HG03039 (cell line): Measurements from ENCODE around the gene PAQR8.

Experiments used
- ATAC-seq: cut with Tn5 transposase; IDR thresholded peaks from one replicate; pipeline ENCODE4 v1.9.1; 2021; ENCODE audit warnings: mild to moderate bottlenecking, moderate library complexity; ENCODE audit not compliant: unreplicated experiment

Gene PAQR8

DNA sequence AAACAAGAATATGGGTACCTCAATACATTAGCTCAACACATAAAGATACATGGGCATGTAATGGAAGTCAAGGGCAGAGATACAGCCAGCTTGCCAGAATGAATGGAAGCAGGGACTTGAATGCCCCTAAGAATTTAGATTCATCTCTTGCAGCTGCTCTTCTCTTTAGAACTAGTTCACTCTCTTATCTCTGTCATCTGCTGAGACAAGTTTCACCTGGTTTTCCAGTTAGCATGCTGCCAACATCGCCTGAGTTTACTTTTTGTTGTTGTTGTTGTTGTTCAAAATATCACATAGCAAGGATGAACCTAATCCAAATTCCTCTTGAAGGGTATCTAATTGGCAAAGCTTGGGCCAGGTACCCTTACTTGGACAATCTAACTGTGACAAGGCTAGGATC is 14.1 kb upstream of the PAQR8 start:
- ATAC-seq, result no peak

DNA sequence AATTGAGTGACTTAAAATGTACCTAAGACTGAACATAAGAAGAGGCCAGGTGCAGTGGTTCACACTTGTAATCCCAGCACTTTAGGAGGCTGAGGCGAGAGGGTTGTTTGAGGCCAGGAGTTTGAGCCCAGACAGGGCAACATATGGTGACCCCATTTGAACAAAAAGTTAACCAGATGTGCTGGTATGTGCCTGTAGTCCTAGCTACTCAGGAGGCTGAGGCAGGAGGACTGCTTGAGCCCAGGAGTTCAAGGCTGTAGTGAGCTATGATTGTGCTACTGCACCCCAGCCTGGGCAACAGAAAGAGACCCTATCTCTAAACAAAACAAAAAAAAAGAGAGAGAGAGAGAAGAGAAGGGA is 10.1 kb upstream of the PAQR8 start:
- ATAC-seq, result no peak

DNA sequence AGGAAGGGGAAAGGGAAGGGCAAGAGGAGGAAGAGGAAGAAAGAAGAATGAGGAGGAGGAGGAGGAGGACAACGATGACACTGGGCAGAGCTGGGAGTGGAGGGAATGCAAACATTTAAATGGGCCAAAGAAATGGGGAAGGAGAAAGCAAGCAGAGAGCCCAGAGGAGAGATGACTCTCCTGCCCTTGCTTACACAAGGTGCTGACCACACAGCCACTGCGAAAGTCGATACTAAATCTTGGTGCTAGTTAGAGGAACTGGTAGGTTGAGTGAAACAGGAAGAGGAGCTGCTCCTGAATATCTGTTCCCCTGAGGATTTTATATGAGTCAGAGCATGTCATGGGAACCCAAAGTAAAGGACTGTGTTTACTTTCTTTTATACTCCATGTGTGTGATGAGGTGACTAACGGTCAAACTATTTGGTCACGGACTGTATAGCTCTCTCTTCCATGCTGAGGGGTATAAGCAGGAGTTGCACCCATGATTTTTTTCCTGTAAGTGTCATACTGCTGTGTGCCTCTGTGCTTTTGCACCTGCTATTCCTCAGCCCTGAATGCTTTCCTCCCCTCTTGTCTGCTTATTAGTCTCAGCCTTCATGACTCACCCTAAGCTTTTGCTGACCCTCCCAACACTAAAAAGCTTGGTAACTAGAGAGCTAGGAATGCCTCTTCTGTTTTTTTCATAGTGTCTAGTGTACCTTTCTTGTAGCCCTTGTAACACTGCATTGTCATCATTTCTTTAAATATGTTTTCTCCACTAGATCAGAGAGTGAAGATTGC is 9.5 kb upstream of the PAQR8 start:
- peak; percentile 93 for ATAC-seq

DNA sequence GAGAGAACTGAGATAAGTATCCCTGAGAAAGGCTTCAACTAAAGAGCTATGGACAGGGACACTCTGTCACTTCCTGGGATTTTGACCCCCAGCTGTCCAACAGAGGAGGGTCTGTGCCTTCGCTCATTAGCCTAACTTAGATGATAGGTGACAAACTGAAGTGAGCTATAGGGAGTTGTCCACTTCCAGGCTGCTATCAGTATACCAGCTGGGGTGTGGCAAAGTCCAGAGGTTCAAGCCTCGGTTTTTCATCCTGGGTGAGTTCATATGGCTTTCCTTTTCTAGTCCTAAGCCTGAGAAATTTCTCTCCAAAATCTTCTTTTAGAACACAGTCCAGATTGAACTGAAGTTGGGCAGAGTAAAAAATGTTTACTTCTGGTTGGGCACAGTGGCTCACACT is 5.9 kb upstream of the PAQR8 start:
- no peak for ATAC-seq

DNA sequence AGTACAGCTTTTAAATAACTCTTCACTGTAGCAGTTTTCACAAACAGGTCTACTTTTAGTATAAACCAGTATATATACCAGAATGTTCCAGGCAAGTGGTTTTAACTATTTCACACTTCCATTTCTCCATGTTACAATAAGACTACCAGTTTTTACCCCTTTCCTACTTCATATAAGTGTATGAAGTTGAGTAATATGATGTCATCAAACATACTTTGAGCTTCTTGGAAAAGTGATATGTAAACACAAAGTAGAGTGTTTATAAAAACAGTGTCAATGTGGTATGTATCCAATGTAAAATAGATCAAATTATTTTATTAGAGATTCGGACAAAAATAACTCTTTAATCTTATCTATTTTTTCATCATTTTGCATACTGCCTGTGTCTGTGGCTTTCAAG is 2.5 kb upstream of the PAQR8 start:
- no peak for ATAC-seq

DNA sequence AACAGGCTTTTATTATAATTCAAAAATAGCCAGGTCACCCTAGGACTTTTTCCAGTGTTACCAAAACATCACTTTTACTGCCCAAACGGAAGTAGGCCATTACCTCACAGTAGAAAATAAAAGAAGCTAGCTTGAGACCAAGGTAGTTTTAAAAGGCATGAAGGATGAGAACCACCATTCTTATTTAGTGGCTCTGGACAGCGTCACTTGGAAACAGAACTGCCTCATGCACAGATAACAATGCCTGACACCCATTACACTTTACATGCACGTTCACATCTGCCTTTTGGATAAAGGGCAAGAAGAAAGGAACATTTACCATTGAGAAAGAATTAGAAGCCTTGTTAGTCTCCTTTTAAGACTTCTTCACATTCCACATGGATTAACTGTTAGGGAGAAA is 1.9 kb upstream of the PAQR8 start:
- no peak for ATAC-seq

DNA sequence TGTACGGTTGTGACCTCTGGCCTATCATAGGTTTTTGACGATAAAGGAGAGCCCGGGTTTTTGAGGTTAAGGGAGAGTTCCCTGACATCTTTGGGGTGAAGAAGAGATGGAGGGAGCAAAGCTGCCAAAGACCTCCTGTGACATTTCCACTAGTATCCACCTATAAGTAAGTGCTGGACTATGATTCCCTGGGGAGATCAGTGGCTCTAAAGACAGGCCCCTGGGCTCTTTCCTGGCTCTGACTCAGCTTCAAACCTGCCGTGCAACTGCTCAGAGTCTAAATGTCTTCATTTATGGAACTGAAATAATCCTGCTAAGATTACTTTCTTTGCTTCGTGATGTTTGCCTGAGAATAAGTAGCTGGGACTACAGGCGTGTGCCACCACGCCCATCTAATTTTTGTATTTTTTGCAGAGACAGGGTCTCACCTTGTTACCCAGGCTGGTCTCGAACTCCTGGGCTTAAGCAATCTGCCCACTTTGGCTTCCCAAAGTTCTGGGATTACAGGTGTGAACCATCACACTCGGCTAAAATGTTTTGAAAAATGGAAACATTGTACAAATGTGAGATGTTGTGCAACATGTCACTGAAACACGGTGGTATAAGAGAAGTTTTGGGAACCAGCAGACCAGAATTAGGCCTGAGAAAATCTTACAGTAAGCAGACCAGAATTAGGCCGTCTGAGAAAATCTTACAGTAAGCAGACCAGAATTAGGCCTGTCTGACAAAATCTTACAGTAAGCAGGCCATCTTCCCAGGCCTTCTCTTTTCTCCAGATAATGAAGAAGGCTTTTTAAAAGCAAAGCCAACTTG is 1.1 kb upstream of the PAQR8 start:
- ATAC-seq, result no peak

DNA sequence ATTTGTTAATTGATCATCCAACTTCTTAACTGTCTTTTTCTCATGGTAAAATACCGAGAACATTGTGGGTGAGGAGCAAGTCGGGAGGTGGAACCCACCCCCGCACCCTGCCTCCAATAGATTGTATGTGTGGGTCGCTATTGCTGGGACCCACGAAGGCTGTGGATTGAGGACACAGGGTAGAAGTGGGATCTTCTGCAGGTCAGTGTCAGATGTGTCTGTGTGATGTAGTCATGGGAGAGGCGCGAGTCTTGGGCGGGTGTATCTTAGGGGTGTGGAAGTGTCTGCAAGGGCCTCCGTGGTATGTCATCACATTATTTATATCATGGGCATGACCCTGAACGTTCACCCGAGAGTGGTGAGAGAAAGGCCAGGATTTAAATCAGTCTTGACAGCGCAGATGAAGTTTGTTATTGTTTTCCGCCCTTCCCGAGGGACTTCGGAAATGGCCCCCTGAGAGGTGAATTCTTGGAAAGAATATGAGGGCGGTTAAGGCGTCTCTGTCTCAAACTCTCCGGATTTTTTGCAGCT is 472 bp upstream of the PAQR8 start:
- no peak for ATAC-seq

DNA sequence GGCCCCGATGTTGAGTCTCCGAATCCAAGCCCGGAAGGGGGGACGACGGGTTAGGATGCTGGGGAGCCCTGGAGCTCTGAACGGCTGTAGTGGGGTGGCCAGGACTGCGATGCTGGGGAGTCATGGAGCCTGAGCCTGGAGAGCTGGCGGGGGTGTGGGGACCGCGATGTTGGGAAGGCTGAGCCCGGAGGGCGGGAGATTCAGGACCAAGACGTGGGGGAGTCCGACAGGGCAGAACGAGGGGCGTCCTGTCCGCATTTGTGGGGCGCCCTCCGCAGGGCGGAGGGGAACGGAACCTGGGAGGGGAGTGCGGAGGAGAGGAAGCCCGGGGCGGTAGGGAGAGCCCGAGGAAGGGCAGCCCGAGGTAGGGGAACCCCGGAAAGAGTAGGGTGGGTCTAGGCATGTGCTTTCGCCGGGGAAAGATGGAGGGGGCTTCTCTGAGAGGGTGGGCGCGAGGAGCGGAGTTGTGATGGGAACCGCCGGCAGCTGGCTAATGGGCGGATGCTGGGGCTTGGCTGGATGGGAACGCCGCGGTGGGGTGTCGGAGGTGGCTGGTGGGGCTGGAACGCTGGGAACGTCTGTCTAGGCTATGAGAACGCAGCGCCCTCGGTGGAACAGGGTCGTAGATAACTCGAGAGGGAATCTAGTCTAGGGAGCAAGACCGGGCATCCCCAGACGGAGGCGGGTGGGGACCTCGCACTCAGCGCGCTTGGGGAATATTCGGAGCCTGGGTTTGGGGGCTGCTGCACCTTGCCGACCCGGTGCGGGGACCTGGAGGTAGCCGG is 684 bp downstream of the PAQR8 start:
- ATAC-seq, result peak; percentile 31

DNA sequence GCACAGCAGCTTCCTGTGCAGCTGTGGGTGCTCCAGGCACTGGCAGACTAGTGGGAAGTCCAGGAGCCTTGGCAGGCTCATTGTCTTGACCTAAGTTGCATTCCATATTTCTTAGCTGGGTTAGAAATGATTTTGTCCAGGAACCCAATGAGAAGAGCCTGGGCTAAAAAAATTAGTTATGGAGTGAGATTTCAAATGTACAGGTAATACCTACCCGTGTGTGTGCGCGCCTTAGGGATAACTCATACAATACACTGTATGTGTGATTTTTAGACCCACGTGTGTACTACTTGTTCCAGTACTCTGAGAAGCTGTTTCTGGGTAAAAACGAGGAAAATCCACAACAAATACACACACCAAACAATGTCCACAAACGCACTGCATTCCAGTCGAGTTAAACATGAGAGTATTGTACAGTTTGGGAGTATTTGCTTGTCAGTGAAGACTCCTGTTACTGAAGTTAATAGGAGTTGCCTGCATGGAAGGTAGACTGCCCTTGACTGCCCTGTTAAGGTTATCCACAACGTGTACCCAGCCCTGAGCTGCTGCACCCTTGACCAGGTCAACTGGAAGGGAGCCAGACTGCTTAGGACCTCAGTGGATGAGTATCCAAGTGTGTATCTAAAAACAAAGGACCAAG is 1.4 kb downstream of the PAQR8 start:
- ATAC-seq, result no peak

DNA sequence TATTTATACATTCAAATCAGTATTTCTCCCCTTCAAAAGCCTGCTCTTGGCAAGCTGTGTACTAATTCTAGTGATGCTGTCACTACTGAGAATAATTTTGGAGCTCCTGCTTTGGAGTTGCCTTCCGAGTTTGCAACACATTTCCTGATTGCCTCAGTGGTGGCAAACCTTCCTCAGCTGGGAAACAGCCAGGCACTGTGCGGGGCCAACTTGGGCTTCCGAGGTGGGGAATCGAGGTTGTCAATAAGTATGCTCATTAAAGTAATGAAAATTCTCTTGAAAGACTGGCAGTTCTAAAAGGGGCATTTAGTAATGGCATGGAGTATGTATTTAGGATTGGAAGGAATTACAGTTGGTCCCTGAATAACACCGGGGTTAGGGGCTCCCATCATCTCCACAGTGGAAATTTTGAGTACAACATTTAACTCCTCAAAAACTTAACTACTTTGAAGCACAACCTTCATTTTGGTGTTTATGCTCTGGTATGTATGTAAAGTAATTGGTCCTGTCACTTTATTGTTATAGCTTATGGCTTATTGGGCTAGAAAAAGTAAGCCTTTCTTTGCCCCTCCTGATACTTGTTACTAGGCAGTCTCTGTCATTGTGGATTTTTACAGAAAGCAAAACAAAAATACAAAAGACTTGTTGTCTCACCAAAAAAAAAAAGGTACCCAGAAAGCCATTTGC is 2.7 kb downstream of the PAQR8 start:
- no peak for ATAC-seq

DNA sequence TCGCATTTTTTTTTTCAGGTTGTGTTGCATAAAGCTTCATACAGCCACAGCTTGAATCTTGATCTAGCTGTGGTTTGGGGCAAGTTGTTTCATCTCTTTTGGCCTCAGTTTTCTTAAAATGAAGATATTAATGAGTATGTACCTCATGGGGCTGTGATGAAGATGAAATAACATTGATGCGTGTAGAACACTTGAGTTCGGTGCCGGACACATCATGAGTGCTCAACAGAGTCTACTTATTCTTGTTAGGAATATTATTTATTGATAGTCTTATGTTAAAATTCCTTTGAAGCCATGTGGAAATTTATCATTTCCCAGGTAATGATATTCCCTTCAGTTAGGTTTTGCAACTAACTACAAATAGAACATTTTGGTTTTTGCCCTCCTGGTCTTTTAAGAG is 3.4 kb downstream of the PAQR8 start:
- no peak for ATAC-seq

DNA sequence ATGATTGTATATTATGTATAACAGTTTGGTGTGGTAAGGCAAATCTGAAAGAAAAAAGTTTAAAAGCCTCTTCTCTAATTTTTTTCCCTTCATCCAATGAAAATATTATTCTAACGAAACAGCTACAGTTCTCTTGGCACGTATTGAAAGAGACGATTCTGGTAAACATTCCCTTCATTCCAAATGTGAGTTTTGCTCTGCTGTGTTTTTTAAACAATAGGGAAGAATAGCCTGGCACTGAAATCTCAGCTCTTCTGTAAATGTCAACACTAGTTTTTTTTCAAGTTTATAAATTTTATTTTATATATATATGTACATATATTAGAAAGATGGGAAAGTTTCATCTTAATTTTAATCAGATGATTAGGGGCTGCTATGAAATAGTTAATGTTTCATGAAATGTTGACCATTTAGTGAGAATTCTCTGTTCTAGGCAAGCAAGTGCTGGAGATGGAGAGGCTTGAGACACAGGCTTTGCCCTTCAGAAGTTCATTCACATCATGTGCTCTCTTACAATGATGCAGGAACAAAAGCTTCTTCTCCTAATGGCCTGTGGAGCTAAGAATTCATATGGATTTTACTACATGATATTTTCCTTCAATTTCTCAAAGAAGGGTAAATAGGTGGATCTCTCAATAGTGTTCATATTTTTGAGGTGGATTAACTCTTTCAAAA is 4.1 kb downstream of the PAQR8 start:
- no peak for ATAC-seq

DNA sequence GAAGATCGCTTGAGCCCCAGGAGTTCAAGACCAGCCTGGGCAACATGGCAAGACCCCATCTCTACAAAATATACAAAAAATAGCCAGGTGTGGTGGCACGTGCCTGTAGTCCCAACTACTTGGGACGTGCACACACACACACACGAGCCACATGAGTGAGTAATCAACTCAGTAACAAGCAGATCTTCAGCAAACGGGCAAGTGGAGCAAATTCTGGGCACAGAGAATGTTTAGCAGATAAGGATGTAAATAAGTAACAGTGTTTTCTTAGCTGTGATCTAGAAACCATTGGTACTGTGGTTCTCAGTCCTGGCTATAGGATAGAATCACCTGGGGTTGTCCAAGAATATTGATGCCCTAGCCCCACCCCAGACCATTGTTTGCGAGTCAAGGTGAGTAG is 6.1 kb downstream of the PAQR8 start:
- no peak for ATAC-seq

DNA sequence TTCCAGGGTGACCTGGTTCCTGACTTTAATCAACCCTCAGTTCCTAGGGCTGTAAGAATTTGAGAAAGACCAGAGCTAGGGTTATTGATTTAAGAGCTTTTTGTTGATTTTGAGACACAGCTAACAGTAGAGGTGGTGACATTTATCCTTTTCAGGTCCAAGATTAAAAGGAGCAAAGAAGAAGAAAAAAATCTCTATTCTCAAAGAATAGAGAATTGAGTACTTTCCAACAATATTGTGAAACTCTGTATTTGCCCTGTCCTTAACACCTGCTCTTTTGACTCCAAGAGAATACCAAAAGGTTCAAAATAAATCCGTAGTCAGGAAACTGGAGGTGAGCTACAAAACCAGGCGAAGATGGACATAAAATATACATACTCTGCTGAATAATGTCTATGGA is 7.3 kb downstream of the PAQR8 start:
- ATAC-seq, result no peak

DNA sequence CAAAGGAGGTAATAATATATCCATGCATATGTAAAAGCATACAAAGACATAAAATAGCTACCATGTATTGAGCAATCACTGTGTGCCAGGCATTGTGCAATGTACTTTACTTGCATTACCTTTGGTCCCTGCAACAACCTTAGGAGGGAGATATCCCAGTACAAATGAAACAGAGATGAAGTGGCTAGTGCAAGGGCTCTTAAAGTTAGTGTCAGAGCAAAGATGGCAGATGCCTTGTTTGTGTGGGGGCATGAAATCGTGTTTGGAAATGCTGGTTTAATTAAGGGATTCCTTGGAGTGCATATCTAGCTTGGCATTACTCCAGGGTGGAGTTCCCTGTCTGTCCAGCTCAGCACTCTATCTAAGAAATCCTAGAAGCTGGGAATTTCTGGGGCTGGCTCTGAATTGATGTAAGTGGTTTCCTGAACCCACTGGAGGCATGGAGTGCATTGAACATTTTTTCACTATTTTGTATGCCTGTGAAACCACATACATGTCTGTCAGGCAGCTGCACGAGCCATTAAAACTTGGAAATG is 9.8 kb downstream of the PAQR8 start:
- ATAC-seq, result no peak

DNA sequence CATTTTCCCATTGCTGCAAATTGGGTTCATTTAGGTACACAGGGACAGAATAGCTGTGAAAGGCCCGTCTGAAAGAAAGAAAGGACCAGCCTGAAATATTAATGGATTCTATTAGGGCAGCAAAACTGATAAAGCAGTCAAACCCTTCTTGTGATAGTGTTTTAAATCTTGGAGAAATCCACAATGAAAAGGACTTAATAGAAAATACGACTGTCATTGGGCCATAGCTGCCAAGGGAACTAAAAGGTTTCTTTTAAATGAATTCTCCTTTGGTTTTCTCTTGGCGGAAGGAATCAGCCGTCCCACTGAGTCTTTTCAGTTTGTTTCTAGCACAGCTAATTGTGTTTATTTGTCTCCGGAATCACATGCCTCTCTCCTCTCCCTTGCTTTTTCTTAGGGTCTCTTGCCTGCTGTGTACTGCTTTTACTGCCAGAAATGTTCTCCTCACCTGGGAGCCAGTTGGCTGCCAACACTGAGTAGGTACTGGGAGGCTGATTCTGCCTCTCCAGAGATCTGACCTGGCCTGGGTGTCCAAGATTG is 11.3 kb downstream of the PAQR8 start:
- ATAC-seq, result no peak

DNA sequence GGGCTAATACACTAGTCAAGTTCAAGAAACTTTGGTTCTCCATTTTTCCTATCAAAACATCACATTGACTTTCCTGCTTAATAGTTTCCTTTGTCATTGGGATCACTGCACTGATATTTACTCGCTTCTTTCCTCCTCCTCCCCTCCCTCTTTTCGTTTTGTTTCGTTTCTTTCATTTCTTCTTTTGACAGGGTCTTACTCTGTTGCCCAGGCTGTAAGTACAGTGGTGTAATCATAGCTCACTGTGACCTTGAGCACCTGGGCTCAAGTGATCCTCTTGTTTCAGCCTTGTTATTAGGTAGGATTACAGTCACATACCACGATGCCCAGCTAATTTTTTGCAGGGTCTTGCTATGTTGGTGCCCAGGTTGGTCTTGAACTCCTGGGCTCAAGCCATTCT is 12.3 kb downstream of the PAQR8 start:
- ATAC-seq, result no peak

DNA sequence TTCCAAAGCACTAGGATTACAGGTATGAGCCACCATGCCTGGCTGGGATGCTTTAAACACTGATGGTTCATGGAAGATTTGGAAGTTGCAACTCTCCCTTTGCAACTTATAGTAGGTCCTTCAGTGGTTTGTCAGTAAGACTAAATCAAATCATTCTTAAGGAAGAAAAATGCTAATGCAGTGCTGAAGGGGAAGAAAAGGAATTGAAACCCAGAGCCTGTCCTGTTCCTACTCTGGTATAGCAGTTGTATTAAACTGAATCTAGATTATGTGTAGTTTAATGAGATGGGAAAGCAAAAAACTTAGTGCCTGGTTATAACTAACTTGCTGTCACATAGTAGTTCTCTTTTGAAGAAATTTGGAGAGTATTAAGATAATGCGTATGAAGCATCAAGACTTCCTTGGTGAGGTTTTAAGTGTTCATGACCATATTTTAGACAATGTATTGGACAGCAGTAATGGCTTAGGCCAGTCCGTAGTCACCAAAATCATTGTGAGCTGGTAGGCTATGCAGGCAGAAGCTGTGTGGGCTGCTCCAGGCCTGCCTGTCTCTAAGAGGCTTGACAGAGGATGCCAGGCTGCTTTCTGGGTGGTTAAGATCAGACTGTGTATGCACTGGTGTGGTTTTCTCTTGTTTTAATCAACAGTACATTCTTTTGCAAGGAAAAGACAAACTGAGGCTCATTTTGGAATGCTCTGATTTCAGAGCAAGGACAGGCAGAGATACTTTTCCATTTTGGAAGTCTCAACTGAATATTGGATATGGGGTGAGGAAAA is 14.0 kb downstream of the PAQR8 start:
- no peak for ATAC-seq
